Esophagus mucosa (tissue), 1 donor: Measurements from ENCODE around the gene FAM168B. TPM values are rescaled to one million over a fixed set of nuclear protein-coding genes. Genes with fewer than 3 reads are reported as not detected.

Source experiments
- ATAC-seq: fragments of 200-7000 bp; cut with Tn5 transposase; one replicate; pipeline ENCODE4 v1.9.1; 2020
- total RNA-seq: library from RNA; stranded (reverse); gene quantifications from one replicate; pipeline ENCODE4 v1.2.4, GENCODE V29; 2023
- donor health status: DM: yes; HTN: yes; CAD: no.

FAM168B gene
- total RNA-seq, 1 donor from 2014 or later: 42.9 TPM

DNA sequence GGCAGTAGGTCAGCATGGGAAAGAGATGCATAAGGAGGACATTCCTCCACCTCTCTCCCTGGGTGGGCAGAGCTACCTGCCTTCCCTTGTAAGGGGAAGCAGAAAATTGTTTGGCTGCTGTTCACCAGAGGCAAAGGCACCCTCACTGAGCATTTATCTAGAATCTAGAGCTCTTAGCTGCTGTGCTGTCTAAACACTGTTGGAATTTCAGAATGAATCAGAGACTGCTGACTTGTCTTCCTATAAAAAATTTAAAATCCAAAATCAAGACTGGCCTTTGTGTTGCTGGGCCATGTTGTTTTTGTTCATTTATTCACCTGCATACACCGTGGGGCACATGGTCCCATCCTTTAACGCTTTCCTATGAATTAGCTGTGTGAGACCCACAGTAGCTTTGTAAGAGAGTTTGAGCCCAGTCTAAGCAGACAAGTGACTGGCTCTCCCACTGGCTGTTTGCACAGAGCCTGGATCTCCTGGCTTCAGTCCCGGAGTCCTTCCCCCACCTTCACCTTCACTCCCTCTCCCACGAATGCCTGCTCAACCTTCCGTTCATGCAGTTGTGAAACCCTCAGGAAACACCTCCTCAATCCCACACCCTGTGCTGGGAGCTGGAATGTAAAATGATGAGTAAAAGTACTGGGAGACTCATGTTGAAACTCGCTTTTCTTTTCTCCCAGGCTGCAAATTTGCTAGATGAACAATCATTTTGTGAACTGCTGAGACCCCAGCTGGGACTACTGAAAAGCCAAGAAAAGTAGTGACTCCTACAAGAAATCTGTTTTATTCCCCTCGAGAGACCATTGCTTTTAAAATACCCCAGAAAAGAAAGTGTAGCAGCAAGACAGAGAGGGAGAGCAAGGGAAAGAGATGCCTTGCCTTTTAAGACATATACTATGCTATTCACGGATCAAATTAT is 76.2 kb downstream of the FAM168B start:
- ATAC-seq: peak; percentile 98

GRCh38 chr2:131015764-131016163 is 77.5 kb downstream of the FAM168B start:
- ATAC-seq: peak; percentile 23

DNA sequence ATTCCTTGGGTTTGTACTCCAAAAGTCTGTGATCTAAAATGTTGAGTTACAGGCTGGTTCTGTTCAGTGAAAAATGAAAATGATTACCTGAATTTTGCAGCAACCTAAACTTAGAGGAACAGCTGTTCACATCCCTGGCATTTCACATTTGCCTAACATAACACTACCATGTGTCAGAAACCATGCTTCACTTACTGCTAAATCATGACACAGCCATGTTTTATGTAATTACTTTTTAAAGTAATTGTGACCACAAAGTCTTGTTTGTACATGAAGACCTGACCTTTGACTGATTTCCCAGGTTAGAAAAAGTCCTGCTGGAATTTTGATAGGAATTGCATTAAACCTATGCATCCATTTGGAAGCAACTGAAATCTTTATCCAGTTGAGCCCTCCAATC is 79.1 kb downstream of the FAM168B start:
- ATAC-seq: no peak

DNA sequence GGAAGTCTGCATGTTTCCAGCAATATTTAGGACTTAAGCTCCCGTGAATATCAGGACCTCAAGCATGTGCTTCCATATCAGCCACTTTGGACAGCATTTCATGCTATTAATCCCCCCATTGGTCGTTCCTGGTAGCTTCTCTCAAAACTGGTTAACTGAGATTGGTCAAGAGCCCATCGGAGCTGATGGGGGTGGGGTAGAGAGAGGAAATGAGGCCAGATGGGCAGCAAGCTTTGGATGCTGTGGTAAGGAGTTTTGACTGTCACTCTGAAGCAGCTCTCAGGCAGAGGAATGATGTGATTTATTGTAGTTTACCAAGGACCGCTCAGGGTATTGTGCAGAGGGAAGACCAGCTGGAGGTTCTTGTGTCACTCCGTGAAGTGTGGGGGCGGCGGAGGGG is 81.8 kb downstream of the FAM168B start:
- ATAC-seq: no peak

DNA sequence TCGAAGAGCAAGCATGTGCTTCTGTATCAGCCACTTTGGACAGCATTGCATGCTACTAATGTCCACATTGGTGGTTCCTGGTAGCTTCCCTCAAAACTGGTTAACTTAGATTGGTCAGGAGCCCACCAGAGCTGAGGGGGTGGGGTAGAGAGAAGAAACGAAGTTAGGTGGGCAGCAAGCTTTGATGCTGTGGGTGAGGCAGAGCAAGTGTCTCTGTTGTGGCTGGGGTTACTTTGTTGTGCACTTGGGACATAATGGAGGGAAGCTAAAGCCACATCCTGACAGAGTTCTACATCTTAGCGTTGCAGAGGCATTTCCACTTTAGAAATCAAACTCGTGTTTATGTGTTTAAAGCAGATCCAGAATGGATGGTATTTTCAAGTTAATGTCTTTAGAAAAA is 82.7 kb downstream of the FAM168B start:
- ATAC-seq: no peak

GRCh38 chr2:131009713-131010475 is 83.4 kb downstream of the FAM168B start:
- no peak for ATAC-seq

- no peak for ATAC-seq
Observed at GRCh38 chr2:131008967-131009366, 84.3 kb downstream of the FAM168B start.

DNA sequence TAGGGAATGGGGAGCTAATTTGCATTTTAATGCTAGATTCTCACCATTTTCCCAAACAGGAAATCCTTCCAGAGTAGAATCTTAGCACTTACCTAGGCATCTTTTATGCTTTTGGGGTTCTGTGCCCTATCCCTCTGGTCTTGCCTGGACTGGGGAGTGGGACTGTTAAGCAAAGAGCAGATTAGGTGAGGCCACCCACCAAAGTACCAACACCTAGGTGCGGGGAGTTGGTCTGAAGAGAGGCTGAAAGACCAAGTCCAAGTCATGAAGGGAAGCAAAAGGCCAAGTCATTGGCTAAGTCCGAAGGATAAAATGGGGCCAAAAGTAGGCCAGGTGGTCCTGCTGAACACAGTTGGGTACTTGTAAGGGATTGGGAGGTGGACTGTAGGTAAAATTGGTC is 86.7 kb downstream of the FAM168B start:
- ATAC-seq: no peak

GRCh38 chr2:131005216-131005935 is 87.9 kb downstream of the FAM168B start:
- ATAC-seq: no peak

- ATAC-seq: no peak
Observed at GRCh38 chr2:131004446-131005209, 88.6 kb downstream of the FAM168B start.

- no peak for ATAC-seq
Observed at GRCh38 chr2:130998561-130998960, 94.7 kb downstream of the FAM168B start.

Other genes starting within 250 kb of the FAM168B start
- gene PLEKHB2, start 11.9 kb upstream of the FAM168B start, total RNA-seq: 30.8 TPM
- 0.12 TPM for gene POTEE, start 116.1 kb upstream of the FAM168B start, total RNA-seq